ENCODE data around the gene ESF1. TPM values are rescaled to one million over a fixed set of nuclear protein-coding genes. Genes with fewer than 3 reads are reported as not detected.

Gene ESF1
- total and polyA plus RNA-seq, 2 experiments from 2014 or later: 20.5 to 71.7 TPM

DNA sequence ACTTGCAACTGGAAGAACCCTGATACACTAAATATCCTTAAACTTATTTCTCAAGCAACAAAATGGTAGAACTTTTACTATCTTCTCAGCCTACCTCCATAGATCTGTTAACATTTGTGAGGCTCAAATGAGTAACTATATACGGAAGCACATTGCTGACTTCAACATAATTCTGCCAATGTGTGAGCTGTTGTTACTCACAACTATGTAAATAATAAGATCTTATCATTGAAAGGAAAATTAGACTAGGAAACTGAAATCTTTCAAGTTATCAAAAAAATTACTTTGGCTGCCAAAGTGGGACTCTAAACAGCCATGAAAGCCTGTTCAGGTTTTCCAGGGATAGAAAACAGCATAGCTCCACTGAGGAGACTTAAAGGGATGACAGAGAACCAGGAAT lies 105.8 kb downstream of the ESF1 start:
- peaks cover 3% of the 10 kb centered on the region for H3K27me3 Mint-ChIP-seq (ENCODE audit: insufficient read depth, low read depth, poor library complexity)
- H3K36me3 ChIP-seq (ENCODE audit: insufficient read depth): no peaks in the 10 kb centered on the region
- H3K27ac Mint-ChIP-seq: no peak overlapping the region
- H3K9me2 ChIP-seq (ENCODE audit: insufficient read depth): peaks cover 3% of the 10 kb centered on the region
- H3K4me3 Mint-ChIP-seq: no peak overlapping the region
- DNase-seq (ENCODE audit: low spot score) (no peak), ATAC-seq (no peak)
- TF ChIP-seq EZH2phosphoT487 (IDR thresholded peaks at IDR 0.05; ENCODE audit: unreplicated experiment): no peak
- no peak for TF ChIP-seq CREB1 (CRISPR knock-in tag; IDR thresholded peaks at IDR 0.05; ENCODE audit: low read depth)
- TF ChIP-seq JUNB (IDR thresholded peaks at IDR 0.05; ENCODE audit: unreplicated experiment): no peak
- no peak for TF ChIP-seq STAT1 (IDR thresholded peaks at IDR 0.05; ENCODE audit: unreplicated experiment)
- TF ChIP-seq, protein P1, sequence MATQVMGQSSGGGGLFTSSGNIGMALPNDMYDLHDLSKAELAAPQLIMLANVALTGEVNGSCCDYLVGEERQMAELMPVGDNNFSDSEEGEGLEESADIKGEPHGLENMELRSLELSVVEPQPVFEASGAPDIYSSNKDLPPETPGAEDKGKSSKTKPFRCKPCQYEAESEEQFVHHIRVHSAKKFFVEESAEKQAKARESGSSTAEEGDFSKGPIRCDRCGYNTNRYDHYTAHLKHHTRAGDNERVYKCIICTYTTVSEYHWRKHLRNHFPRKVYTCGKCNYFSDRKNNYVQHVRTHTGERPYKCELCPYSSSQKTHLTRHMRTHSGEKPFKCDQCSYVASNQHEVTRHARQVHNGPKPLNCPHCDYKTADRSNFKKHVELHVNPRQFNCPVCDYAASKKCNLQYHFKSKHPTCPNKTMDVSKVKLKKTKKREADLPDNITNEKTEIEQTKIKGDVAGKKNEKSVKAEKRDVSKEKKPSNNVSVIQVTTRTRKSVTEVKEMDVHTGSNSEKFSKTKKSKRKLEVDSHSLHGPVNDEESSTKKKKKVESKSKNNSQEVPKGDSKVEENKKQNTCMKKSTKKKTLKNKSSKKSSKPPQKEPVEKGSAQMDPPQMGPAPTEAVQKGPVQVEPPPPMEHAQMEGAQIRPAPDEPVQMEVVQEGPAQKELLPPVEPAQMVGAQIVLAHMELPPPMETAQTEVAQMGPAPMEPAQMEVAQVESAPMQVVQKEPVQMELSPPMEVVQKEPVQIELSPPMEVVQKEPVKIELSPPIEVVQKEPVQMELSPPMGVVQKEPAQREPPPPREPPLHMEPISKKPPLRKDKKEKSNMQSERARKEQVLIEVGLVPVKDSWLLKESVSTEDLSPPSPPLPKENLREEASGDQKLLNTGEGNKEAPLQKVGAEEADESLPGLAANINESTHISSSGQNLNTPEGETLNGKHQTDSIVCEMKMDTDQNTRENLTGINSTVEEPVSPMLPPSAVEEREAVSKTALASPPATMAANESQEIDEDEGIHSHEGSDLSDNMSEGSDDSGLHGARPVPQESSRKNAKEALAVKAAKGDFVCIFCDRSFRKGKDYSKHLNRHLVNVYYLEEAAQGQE (IDR thresholded peaks at IDR 0.05; ENCODE audit: unreplicated experiment): no peak
- no peak for TF ChIP-seq ZNF331 (CRISPR knock-in tag; IDR thresholded peaks at IDR 0.05; ENCODE audit: low read depth)
- TF ChIP-seq, protein P2, sequence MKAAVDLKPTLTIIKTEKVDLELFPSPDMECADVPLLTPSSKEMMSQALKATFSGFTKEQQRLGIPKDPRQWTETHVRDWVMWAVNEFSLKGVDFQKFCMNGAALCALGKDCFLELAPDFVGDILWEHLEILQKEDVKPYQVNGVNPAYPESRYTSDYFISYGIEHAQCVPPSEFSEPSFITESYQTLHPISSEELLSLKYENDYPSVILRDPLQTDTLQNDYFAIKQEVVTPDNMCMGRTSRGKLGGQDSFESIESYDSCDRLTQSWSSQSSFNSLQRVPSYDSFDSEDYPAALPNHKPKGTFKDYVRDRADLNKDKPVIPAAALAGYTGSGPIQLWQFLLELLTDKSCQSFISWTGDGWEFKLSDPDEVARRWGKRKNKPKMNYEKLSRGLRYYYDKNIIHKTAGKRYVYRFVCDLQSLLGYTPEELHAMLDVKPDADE (IDR thresholded peaks at IDR 0.05): no peak
- TF ChIP-seq, protein P3, sequence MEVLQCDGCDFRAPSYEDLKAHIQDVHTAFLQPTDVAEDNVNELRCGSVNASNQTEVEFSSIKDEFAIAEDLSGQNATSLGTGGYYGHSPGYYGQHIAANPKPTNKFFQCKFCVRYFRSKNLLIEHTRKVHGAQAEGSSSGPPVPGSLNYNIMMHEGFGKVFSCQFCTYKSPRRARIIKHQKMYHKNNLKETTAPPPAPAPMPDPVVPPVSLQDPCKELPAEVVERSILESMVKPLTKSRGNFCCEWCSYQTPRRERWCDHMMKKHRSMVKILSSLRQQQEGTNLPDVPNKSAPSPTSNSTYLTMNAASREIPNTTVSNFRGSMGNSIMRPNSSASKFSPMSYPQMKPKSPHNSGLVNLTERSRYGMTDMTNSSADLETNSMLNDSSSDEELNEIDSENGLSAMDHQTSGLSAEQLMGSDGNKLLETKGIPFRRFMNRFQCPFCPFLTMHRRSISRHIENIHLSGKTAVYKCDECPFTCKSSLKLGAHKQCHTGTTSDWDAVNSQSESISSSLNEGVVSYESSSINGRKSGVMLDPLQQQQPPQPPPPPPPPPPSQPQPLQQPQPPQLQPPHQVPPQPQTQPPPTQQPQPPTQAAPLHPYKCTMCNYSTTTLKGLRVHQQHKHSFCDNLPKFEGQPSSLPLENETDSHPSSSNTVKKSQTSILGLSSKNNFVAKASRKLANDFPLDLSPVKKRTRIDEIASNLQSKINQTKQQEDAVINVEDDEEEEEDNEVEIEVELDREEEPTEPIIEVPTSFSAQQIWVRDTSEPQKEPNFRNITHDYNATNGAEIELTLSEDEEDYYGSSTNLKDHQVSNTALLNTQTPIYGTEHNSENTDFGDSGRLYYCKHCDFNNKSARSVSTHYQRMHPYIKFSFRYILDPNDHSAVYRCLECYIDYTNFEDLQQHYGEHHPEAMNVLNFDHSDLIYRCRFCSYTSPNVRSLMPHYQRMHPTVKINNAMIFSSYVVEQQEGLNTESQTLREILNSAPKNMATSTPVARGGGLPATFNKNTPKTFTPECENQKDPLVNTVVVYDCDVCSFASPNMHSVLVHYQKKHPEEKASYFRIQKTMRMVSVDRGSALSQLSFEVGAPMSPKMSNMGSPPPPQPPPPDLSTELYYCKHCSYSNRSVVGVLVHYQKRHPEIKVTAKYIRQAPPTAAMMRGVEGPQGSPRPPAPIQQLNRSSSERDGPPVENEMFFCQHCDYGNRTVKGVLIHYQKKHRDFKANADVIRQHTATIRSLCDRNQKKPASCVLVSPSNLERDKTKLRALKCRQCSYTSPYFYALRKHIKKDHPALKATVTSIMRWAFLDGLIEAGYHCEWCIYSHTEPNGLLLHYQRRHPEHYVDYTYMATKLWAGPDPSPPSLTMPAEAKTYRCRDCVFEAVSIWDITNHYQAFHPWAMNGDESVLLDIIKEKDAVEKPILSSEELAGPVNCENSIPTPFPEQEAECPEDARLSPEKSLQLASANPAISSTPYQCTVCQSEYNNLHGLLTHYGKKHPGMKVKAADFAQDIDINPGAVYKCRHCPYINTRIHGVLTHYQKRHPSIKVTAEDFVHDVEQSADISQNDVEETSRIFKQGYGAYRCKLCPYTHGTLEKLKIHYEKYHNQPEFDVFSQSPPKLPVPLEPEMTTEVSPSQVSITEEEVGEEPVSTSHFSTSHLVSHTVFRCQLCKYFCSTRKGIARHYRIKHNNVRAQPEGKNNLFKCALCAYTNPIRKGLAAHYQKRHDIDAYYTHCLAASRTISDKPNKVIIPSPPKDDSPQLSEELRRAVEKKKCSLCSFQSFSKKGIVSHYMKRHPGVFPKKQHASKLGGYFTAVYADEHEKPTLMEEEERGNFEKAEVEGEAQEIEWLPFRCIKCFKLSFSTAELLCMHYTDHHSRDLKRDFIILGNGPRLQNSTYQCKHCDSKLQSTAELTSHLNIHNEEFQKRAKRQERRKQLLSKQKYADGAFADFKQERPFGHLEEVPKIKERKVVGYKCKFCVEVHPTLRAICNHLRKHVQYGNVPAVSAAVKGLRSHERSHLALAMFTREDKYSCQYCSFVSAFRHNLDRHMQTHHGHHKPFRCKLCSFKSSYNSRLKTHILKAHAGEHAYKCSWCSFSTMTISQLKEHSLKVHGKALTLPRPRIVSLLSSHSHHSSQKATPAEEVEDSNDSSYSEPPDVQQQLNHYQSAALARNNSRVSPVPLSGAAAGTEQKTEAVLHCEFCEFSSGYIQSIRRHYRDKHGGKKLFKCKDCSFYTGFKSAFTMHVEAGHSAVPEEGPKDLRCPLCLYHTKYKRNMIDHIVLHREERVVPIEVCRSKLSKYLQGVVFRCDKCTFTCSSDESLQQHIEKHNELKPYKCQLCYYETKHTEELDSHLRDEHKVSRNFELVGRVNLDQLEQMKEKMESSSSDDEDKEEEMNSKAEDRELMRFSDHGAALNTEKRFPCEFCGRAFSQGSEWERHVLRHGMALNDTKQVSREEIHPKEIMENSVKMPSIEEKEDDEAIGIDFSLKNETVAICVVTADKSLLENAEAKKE (CRISPR knock-in tag; IDR thresholded peaks at IDR 0.05): no peak
- no peak for TF ChIP-seq EZH2 (IDR thresholded peaks at IDR 0.05; ENCODE audit: low read depth, unreplicated experiment)
- TF ChIP-seq ZNF114 (CRISPR knock-in tag; IDR thresholded peaks at IDR 0.05): no peak
- TF ChIP-seq, protein P4, sequence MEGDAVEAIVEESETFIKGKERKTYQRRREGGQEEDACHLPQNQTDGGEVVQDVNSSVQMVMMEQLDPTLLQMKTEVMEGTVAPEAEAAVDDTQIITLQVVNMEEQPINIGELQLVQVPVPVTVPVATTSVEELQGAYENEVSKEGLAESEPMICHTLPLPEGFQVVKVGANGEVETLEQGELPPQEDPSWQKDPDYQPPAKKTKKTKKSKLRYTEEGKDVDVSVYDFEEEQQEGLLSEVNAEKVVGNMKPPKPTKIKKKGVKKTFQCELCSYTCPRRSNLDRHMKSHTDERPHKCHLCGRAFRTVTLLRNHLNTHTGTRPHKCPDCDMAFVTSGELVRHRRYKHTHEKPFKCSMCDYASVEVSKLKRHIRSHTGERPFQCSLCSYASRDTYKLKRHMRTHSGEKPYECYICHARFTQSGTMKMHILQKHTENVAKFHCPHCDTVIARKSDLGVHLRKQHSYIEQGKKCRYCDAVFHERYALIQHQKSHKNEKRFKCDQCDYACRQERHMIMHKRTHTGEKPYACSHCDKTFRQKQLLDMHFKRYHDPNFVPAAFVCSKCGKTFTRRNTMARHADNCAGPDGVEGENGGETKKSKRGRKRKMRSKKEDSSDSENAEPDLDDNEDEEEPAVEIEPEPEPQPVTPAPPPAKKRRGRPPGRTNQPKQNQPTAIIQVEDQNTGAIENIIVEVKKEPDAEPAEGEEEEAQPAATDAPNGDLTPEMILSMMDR (conservative IDR thresholded peaks at IDR 0.05; ENCODE audit: low read depth in 2 of 2): no peak
- H3K4me1 Mint-ChIP-seq: no peaks in the 10 kb centered on the region
- no peaks in the 10 kb centered on the region for H3K27me3 ChIP-seq (ENCODE audit: insufficient read depth)
- H4K20me1 ChIP-seq (replicated peaks; ENCODE audit: insufficient read depth): no peaks in the 10 kb centered on the region
- peak overlapping the region; percentile 43; the same call in 1 of the 2 replicates for H2AFZ ChIP-seq
- H3K36me3 Mint-ChIP-seq (ENCODE audit: low read depth): no peaks in the 10 kb centered on the region
- no peaks in the 10 kb centered on the region for H3K9me3 Mint-ChIP-seq
- no peak overlapping the region for H3K27ac ChIP-seq (ENCODE audit: low read depth)
- no peaks in the 10 kb centered on the region for H3K4me1 ChIP-seq (ENCODE audit: insufficient read depth)
- H3K4me3 ChIP-seq: no peak overlapping the region
- H3K79me2 ChIP-seq (replicated peaks; ENCODE audit: insufficient read depth): no peaks in the 10 kb centered on the region
- H3K4me2 ChIP-seq: no peak overlapping the region
- no peaks in the 10 kb centered on the region for H3F3A ChIP-seq (replicated peaks; ENCODE audit: low read depth)
